Testis (tissue), 3 donors: ENCODE results near the gene PPCDC. TPM values are rescaled to one million over a fixed set of nuclear protein-coding genes. Genes with fewer than 3 reads are reported as not detected.

Experiments used
- DNase-seq: peaks from one replicate; pipeline ENCODE4 v3.0.0-alpha.2; 2019
- H3K27ac ChIP-seq, 2 donors: fragments of 200-600 bp; sonication (generic); one replicate each; pipeline ENCODE4 v1.5.1; 2019
- H3K27me3 ChIP-seq: fragments of 200-600 bp; sonication (generic); one replicate; pipeline ENCODE4 v1.5.1; 2019
- H3K36me3 ChIP-seq: fragments of 200-600 bp; sonication (generic); one replicate; pipeline ENCODE4 v1.5.1; 2017; ENCODE audit warnings: low read depth; ENCODE audit errors: missing control alignments
- H3K4me1 ChIP-seq: fragments of 200-600 bp; sonication (generic); one replicate; pipeline ENCODE4 v1.5.1; 2019
- H3K4me3 ChIP-seq, 2 donors: fragments of 200-600 bp; sonication (generic); one replicate each; pipeline ENCODE4 v1.5.1; 2017 to 2019
- H3K9me3 ChIP-seq: fragments of 200-600 bp; sonication (generic); one replicate; pipeline ENCODE4 v1.5.1; 2017
- CTCF ChIP-seq, 3 experiments: fragments of 450-650 bp in 2 of 3; fragments of 200-600 bp in 1 of 3; sonication (generic) in 1 of 3; IDR thresholded peaks; one replicate each; pipeline ENCODE4 v1.5.1; 2016 to 2019; ENCODE audit warnings: antibody characterized with exemption in 3 of 3, mild to moderate bottlenecking in 2 of 3, moderate library complexity in 1 of 3
- POLR2A ChIP-seq: fragments of 450-650 bp; IDR thresholded peaks from one replicate; pipeline ENCODE4 v1.6.1; 2017; ENCODE audit warnings: antibody characterized with exemption, mild to moderate bottlenecking, moderate library complexity
- WGBS, 2 donors: methylation state at CpG; one replicate each; pipeline ENCODE4 v1.1.5; 2018; 5-methylcytosine and 5-hydroxymethylcytosine counted together
- intact Hi-C: fragments of 100-400 bp; cut with DNase I; formaldehyde crosslinking; loops from one replicate; pipeline ENCODE4 v1.15.1; 2023; ENCODE audit warnings: low total_unique reads
- polyA plus RNA-seq: library from polyadenylated mRNA; stranded (reverse); fragments of 350-450 nt; fragmentation: Illumina TruSeq; extraction: RNeasy Lipid Tissue Mini Kit (QIAGEN cat#74804); gene quantifications from one replicate; pipeline ENCODE4 v1.2.3, GENCODE V29; 2014; ENCODE audit warnings: low read depth, low replicate concordance; ENCODE audit not compliant: insufficient read depth
- total RNA-seq, 2 donors: library from RNA; depleted of rRNA; stranded (reverse); fragments of >200 nt; gene quantifications; one replicate each; pipeline ENCODE4 v1.2.3, GENCODE V29; 2016

Gene PPCDC
- total and polyA plus RNA-seq, 3 donors from 2014 or later, result 18.0 to 31.6 (median 23.6) TPM

- no peaks in the 10 kb centered on the region for H3K27me3 ChIP-seq
- peaks cover 24% of the 10 kb centered on the region for H3K4me1 ChIP-seq
- no peak overlapping the region for H3K4me3 ChIP-seq
- TF ChIP-seq POLR2A, result no peak
- no peak for TF ChIP-seq CTCF (IDR thresholded peaks at IDR 0.05)
- 20 to 64% methylated on average over 1 to 2 of the region's 2 CpGs for WGBS, 2 donors
- intact Hi-C loops, result no loop called here
- H3K36me3 ChIP-seq, result no peaks in the 10 kb centered on the region
- no peak for DNase-seq
- H3K27ac ChIP-seq, result peak overlapping the region in 1 of 2 donors; percentile 34
- H3K9me3 ChIP-seq, result no peaks in the 10 kb centered on the region
Measured at GRCh38 chr15:75030023-75030413, 6.6 kb downstream of the PPCDC start.

- peaks cover 24% of the 10 kb centered on the region for H3K4me1 ChIP-seq
Measured at GRCh38 chr15:75030424-75030823, 7.0 kb downstream of the PPCDC start.

GRCh38 chr15:75031848-75032247 lies 8.5 kb downstream of the PPCDC start:
- no peak for DNase-seq
- TF ChIP-seq CTCF (IDR thresholded peaks at IDR 0.05) (no peak), POLR2A (no peak)
- H3K4me3 ChIP-seq, result no peak overlapping the region
- H3K9me3 ChIP-seq, result no peaks in the 10 kb centered on the region
- WGBS, 2 donors, result 59 to 66% methylated on average over 4 of the region's 4 CpGs
- H3K36me3 ChIP-seq, result no peaks in the 10 kb centered on the region
- no peaks in the 10 kb centered on the region for H3K27me3 ChIP-seq
- peaks cover 30% of the 10 kb centered on the region for H3K4me1 ChIP-seq
- intact Hi-C loops, result no loop called here
- no peak overlapping the region for H3K27ac ChIP-seq

More at GRCh38 chr15:75030424-75030823, 7.0 kb downstream of the PPCDC start:
- Histone ChIP-seq H3K27ac (peak overlapping the region in 1 of 2 donors; percentile 34), H3K4me3 (no peak overlapping the region), H3K9me3 (no peaks in the 10 kb centered on the region), H3K27me3 (no peaks in the 10 kb centered on the region), H3K36me3 (no peaks in the 10 kb centered on the region)
- 91 to 94% methylated on average over 4 of the region's 4 CpGs for WGBS, 2 donors
- intact Hi-C loops, result no loop called here
- TF ChIP-seq CTCF (IDR thresholded peaks at IDR 0.05), result no peak
- no peak for TF ChIP-seq POLR2A
- no peak for DNase-seq

GRCh38 chr15:75032395-75032794 lies 9.0 kb downstream of the PPCDC start:
- TF ChIP-seq POLR2A, result no peak
- no peak for TF ChIP-seq CTCF (IDR thresholded peaks at IDR 0.05)
- 84 to 93% methylated on average over 2 of the region's 2 CpGs for WGBS, 2 donors
- Histone ChIP-seq H3K4me1 (peaks cover 34% of the 10 kb centered on the region), H3K36me3 (no peaks in the 10 kb centered on the region), H3K9me3 (no peaks in the 10 kb centered on the region), H3K27ac (no peak overlapping the region), H3K4me3 (no peak overlapping the region), H3K27me3 (no peaks in the 10 kb centered on the region)
- intact Hi-C loops, result no loop called here
- no peak for DNase-seq

GRCh38 chr15:75033809-75034208 lies 10.4 kb downstream of the PPCDC start:
- no peak overlapping the region for H3K27ac ChIP-seq
- TF ChIP-seq POLR2A (no peak), CTCF (IDR thresholded peaks at IDR 0.05) (no peak)
- H3K4me3 ChIP-seq, result no peak overlapping the region
- no peak for DNase-seq
- intact Hi-C loops, result no loop called here
- 74 to 82% methylated on average over 5 to 6 of the region's 6 CpGs for WGBS, 2 donors
- no peaks in the 10 kb centered on the region for H3K9me3 ChIP-seq
- peaks cover 46% of the 10 kb centered on the region for H3K4me1 ChIP-seq
- H3K27me3 ChIP-seq, result no peaks in the 10 kb centered on the region
- no peaks in the 10 kb centered on the region for H3K36me3 ChIP-seq
